Measurements from ENCODE around the gene PLB1. TPM values are rescaled to one million over a fixed set of nuclear protein-coding genes. Genes with fewer than 3 reads are reported as not detected.

Gene PLB1
- total RNA-seq, 1 experiment from 2014 or later: 0.40 TPM

DNA sequence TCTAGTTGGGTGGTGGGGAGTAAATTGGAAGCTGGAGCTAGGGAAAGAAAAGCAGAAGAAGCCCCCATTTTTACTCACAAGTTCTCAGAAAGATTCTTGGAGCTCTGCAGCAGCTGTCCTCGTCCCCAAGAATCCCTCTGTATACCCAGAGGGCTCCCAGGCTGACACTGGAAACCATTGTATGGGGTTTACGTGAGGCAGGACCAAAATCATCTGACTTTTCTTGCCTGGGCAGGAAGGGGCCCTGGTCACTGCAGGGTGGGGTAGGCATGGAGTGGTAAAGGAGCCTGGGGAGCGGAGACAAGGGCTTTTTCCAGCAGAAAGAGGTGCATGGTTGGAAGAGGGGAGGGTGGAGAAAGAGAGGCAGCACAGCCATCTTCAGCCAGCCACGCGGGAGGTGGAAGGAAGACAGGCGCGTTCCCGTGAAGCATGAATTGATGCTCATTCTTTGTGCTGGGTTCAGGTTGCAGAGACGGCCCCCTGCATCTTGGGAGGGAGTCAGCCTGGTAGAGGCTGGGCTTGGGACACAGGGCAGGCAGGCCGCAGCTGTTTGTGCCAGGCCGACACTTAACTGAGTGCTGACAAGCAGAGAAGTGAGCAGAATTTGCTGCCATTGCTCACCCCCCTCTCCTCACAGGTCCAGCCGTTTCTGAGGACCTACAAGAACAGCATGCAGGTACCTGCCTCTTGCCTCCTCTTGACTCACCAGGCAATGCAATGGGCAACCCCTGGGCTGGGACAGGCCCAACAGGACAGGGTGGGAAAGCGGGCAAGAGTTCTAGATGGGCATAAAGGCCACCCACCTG, 94.8 kb downstream of the PLB1 start:
- no peak overlapping the region for H3K9ac ChIP-seq (ENCODE audit: low read length)
- intact Hi-C loops (cut with micrococcal nuclease): no loop called here
- H3K4me3 ChIP-seq (ENCODE audit: low read length): no peak overlapping the region
- H3K27me3 ChIP-seq (ENCODE audit: low read length): no peaks in the 10 kb centered on the region
- no peaks in the 10 kb centered on the region for H3K9me3 ChIP-seq (ENCODE audit: low read length)
- H3K79me2 ChIP-seq (ENCODE audit: low read length): no peaks in the 10 kb centered on the region
- no peaks in the 10 kb centered on the region for H3K9me2 ChIP-seq (replicated peaks; ENCODE audit: low read length)
- TF ChIP-seq EZH2phosphoT487 (IDR thresholded peaks at IDR 0.05; ENCODE audit: borderline replicate concordance, low read length) (no peak), EZH2 (IDR thresholded peaks at IDR 0.05; ENCODE audit: low read length, unreplicated experiment) (no peak)
- TF ChIP-seq, protein P1, sequence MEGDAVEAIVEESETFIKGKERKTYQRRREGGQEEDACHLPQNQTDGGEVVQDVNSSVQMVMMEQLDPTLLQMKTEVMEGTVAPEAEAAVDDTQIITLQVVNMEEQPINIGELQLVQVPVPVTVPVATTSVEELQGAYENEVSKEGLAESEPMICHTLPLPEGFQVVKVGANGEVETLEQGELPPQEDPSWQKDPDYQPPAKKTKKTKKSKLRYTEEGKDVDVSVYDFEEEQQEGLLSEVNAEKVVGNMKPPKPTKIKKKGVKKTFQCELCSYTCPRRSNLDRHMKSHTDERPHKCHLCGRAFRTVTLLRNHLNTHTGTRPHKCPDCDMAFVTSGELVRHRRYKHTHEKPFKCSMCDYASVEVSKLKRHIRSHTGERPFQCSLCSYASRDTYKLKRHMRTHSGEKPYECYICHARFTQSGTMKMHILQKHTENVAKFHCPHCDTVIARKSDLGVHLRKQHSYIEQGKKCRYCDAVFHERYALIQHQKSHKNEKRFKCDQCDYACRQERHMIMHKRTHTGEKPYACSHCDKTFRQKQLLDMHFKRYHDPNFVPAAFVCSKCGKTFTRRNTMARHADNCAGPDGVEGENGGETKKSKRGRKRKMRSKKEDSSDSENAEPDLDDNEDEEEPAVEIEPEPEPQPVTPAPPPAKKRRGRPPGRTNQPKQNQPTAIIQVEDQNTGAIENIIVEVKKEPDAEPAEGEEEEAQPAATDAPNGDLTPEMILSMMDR (conservative IDR thresholded peaks at IDR 0.05; ENCODE audit: low read depth, low read length): no peak
- no peak overlapping the region for H2AFZ ChIP-seq (ENCODE audit: low read length)
- H3K4me1 ChIP-seq (ENCODE audit: insufficient read depth, low read length): peaks cover 25% of the 10 kb centered on the region
- no peaks in the 10 kb centered on the region for H3K36me3 ChIP-seq (ENCODE audit: low read depth, low read length)
- H3K27ac ChIP-seq (ENCODE audit: low read length): no peak overlapping the region
- ChIA-PET POLR2A (ENCODE audit: unreplicated experiment) (no interaction called here), CTCF (no interaction called here)
- ATAC-seq: no peak
- no TSS peak for BruUV-seq (replicated peaks)
- H3K4me2 ChIP-seq (ENCODE audit: low read length): no peak overlapping the region
- H3F3A ChIP-seq (ENCODE audit: low read length, unreplicated experiment): no peaks in the 10 kb centered on the region
- H4K20me1 ChIP-seq (ENCODE audit: low read length): no peaks in the 10 kb centered on the region
- DNase-seq: no peak

DNA sequence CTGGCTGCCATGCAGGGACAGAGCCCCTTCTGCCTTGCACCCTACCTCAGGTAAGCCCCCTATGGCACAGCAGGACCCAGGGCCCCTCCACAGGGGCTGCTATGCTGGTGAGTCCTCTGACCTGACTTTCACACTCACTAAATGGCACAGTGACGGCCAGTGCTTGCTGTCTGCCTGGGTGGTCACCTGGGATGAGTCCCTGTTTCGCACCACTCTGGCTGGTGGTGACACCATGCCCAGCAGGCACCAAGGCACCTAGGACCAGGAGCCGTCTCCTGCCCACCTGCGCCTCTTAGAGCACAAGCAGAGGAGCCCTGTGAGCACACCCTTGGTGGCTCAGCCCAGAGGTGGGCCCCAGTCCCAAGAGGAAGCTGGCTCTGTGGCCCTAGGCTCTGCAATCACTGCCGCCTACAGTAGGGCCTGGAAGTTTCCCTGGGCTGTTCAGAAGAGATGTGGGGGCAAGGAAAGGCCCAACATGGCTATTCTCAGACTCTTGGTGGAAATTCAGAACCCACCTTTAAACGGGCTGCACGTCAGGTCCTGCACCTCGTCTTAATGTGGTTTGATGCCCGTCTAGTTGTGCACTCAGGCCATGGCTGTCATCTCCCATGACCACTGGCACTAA, 96.0 kb downstream of the PLB1 start:
- TF ChIP-seq EZH2 (IDR thresholded peaks at IDR 0.05; ENCODE audit: low read length, unreplicated experiment) (no peak), EZH2phosphoT487 (IDR thresholded peaks at IDR 0.05; ENCODE audit: borderline replicate concordance, low read length) (no peak)
- TF ChIP-seq, protein P1 (conservative IDR thresholded peaks at IDR 0.05; ENCODE audit: low read depth, low read length): no peak
- no peak overlapping the region for H3K4me3 ChIP-seq (ENCODE audit: low read length)
- ATAC-seq: no peak
- H3K79me2 ChIP-seq (ENCODE audit: low read length): no peaks in the 10 kb centered on the region
- peaks cover 29% of the 10 kb centered on the region for H3K4me1 ChIP-seq (ENCODE audit: insufficient read depth, low read length)
- H3K9ac ChIP-seq (ENCODE audit: low read length): no peak overlapping the region
- CTCF ChIA-PET: no interaction called here
- no peak for DNase-seq
- H3K27me3 ChIP-seq (ENCODE audit: low read length): no peaks in the 10 kb centered on the region
- no peak overlapping the region for H3K27ac ChIP-seq (ENCODE audit: low read length)
- no peaks in the 10 kb centered on the region for H4K20me1 ChIP-seq (ENCODE audit: low read length)
- BruUV-seq (replicated peaks): no TSS peak
- POLR2A ChIA-PET (ENCODE audit: unreplicated experiment): no interaction called here
- intact Hi-C loops (cut with micrococcal nuclease): no loop called here
- H3K9me2 ChIP-seq (replicated peaks; ENCODE audit: low read length): no peaks in the 10 kb centered on the region
- H3F3A ChIP-seq (ENCODE audit: low read length, unreplicated experiment): no peaks in the 10 kb centered on the region
- no peaks in the 10 kb centered on the region for H3K36me3 ChIP-seq (ENCODE audit: low read depth, low read length)
- no peak overlapping the region for H2AFZ ChIP-seq (ENCODE audit: low read length)
- H3K9me3 ChIP-seq (ENCODE audit: low read length): no peaks in the 10 kb centered on the region
- no peak overlapping the region for H3K4me2 ChIP-seq (ENCODE audit: low read length)

DNA sequence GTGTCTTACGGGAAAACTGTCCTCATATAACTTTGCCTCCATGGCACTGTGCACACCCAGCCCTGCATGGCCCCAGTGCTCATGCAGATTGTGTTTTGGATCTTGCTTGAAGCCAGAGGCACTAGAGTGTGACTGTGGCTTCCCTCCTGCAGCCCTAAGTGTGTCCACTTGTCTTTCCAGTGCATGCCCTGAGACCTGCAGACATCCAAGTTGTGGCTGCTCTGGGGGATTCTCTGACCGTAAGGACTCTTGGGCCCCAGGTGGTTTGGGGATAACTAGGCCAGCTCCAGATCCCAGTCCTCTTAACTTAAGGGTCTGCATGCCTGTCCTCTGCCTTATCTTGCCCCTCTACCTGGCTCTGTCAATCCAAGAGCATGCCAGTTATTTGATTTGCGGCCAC, 96.6 kb downstream of the PLB1 start:
- H2AFZ ChIP-seq (ENCODE audit: low read length): no peak overlapping the region
- intact Hi-C loops (cut with micrococcal nuclease): no loop called here
- H3K4me3 ChIP-seq (ENCODE audit: low read length): no peak overlapping the region
- no peaks in the 10 kb centered on the region for H3K9me2 ChIP-seq (replicated peaks; ENCODE audit: low read length)
- BruUV-seq (replicated peaks): no TSS peak
- peaks cover 30% of the 10 kb centered on the region for H3K4me1 ChIP-seq (ENCODE audit: insufficient read depth, low read length)
- ChIA-PET POLR2A (ENCODE audit: unreplicated experiment) (no interaction called here), CTCF (interaction anchor here (1.0 kb wide), 1 partner anchor 25 kb away, joined by 5 read pairs; no protein-coding TSS in a partner anchor)
- ATAC-seq: no peak
- no peaks in the 10 kb centered on the region for H3K27me3 ChIP-seq (ENCODE audit: low read length)
- H4K20me1 ChIP-seq (ENCODE audit: low read length): no peaks in the 10 kb centered on the region
- DNase-seq: no peak
- no peaks in the 10 kb centered on the region for H3K79me2 ChIP-seq (ENCODE audit: low read length)
- no peaks in the 10 kb centered on the region for H3K9me3 ChIP-seq (ENCODE audit: low read length)
- H3K4me2 ChIP-seq (ENCODE audit: low read length): no peak overlapping the region
- TF ChIP-seq, protein P1 (conservative IDR thresholded peaks at IDR 0.05; ENCODE audit: low read depth, low read length): no peak
- no peak for TF ChIP-seq EZH2 (IDR thresholded peaks at IDR 0.05; ENCODE audit: low read length, unreplicated experiment)
- TF ChIP-seq EZH2phosphoT487 (IDR thresholded peaks at IDR 0.05; ENCODE audit: borderline replicate concordance, low read length): no peak
- no peak overlapping the region for H3K9ac ChIP-seq (ENCODE audit: low read length)
- no peaks in the 10 kb centered on the region for H3K36me3 ChIP-seq (ENCODE audit: low read depth, low read length)
- no peaks in the 10 kb centered on the region for H3F3A ChIP-seq (ENCODE audit: low read length, unreplicated experiment)
- no peak overlapping the region for H3K27ac ChIP-seq (ENCODE audit: low read length)
